Measurements from ENCODE around the gene DUSP9. TPM values are rescaled to one million over a fixed set of nuclear protein-coding genes. Genes with fewer than 3 reads are reported as not detected.

DUSP9 gene
- total RNA-seq, 1 experiment from 2014 or later, result 12.0 TPM

DNA sequence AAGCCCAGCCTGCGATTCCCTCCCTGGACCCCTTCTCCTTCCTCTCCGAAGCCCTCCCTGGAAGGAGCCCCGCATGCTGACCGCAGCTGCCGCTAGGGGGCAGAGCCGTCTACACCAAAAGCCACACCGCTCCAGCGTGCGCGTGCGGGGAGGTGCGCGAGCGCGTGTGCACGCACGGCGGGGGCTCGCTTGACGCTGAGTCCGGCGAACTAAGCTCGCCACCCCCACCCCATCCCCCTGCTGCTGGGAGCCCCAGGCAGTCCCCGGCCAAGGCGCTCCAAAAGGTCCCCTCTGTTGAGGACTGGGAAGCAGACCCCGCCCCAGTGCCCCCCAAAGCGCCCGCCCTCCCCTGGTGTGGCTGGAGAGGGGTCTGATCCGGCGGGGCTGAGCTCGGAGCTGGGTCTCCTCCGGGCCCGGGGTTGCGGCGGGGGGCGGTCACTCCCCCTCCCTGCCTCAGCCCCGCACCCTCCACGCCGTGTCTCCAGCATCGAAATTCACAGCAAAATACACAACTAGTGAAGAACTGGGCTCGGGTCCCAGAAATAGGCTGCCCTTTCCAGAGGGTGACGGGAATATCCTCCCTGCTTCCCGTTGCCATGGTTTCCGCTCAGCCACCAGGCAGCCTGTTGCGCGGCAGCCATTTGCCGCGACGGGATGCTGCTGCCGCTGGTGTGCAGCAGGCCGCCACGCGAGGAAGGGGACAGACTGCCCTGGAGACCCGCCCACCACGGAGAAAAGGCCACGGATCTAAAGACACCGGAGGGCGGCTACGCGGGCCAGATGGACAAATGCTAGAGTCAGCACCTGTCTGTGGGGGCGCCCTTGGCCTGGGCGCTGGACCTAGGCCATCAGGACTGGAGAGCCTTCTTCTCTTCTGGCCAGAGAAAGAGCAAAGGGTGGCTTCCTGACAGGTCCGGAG is 36.8 kb upstream of the DUSP9 start:
- BruUV-seq (replicated peaks), result no TSS peak
- TF ChIP-seq, protein P1, sequence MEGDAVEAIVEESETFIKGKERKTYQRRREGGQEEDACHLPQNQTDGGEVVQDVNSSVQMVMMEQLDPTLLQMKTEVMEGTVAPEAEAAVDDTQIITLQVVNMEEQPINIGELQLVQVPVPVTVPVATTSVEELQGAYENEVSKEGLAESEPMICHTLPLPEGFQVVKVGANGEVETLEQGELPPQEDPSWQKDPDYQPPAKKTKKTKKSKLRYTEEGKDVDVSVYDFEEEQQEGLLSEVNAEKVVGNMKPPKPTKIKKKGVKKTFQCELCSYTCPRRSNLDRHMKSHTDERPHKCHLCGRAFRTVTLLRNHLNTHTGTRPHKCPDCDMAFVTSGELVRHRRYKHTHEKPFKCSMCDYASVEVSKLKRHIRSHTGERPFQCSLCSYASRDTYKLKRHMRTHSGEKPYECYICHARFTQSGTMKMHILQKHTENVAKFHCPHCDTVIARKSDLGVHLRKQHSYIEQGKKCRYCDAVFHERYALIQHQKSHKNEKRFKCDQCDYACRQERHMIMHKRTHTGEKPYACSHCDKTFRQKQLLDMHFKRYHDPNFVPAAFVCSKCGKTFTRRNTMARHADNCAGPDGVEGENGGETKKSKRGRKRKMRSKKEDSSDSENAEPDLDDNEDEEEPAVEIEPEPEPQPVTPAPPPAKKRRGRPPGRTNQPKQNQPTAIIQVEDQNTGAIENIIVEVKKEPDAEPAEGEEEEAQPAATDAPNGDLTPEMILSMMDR (IDR thresholded peaks at IDR 0.05; ENCODE audit: insufficient read depth in 1 of 2, low read depth in 1 of 2, low read length in 1 of 2, severe bottlenecking in 1 of 2, unreplicated experiment in 1 of 2), result peak; percentile 70 to 86
- Histone ChIP-seq H3K9me3 (no peaks in the 10 kb centered on the region), H3K36me3 (ENCODE audit: control insufficient read depth, insufficient read depth, low read length) (no peaks in the 10 kb centered on the region), H3K4me3 (ENCODE audit: low read depth, low read length) (peak overlapping the region; percentile 41), H3K4me1 (no peaks in the 10 kb centered on the region), H3K27me3 (replicated peaks; ENCODE audit: control insufficient read depth, insufficient read depth, low read length) (no peaks in the 10 kb centered on the region)
- Mint-ChIP-seq H3K4me1 (ENCODE audit: low read depth, unreplicated experiment) (no peaks in the 10 kb centered on the region), H3K36me3 (ENCODE audit: insufficient read depth, unreplicated experiment) (no peaks in the 10 kb centered on the region), H3K4me3 (ENCODE audit: unreplicated experiment) (peak overlapping the region; percentile 65), H3K27ac (ENCODE audit: unreplicated experiment) (no peak overlapping the region), H3K27me3 (ENCODE audit: insufficient read depth, unreplicated experiment) (no peaks in the 10 kb centered on the region), H3K9me3 (ENCODE audit: unreplicated experiment) (no peaks in the 10 kb centered on the region)
- intact Hi-C loops (cut with micrococcal nuclease; ENCODE audit: unreplicated experiment), result loop anchor here (1.0 to 5.0 kb wide), 2 partner anchors 37 to 52 kb away; partner anchors contain the start of gene DUSP9
- DNase-seq, result peak; percentile 76 to 82
- ChIA-PET CTCF (interaction anchor here (0.5 to 1.9 kb wide), 6 partner anchors 13 to 759 kb away, joined by 3 to 18 read pairs (median 3); partner anchors contain the start of gene DUSP9), POLR2A (no interaction called here)

DNA sequence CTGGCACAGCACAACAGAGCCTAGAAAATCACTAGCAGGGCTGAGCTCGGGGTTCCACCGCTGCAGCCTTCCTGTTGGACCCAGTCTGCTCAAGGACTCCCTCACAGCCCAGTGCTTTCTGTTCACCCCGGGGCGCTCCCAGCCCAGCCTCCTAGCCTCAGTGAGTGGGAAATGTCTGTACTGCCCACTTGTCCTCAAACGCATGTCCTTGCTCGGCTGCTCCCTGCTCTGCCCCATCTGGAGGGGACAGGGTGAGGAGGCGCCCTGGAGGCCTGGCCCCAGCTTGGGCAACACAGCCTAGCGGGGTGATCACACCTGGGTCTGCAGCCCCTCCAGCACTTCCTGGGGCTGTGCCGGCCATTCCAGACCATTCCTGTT is 36.2 kb upstream of the DUSP9 start:
- Histone ChIP-seq H3K9me3 (no peaks in the 10 kb centered on the region), H3K4me3 (ENCODE audit: low read depth, low read length) (no peak overlapping the region), H3K4me1 (no peaks in the 10 kb centered on the region), H3K27me3 (replicated peaks; ENCODE audit: control insufficient read depth, insufficient read depth, low read length) (no peaks in the 10 kb centered on the region), H3K36me3 (ENCODE audit: control insufficient read depth, insufficient read depth, low read length) (no peaks in the 10 kb centered on the region)
- intact Hi-C loops (cut with micrococcal nuclease; ENCODE audit: unreplicated experiment), result loop anchor here (1.0 to 5.0 kb wide), 2 partner anchors 36 to 51 kb away; partner anchors contain the start of gene DUSP9
- H3K4me1 Mint-ChIP-seq (ENCODE audit: low read depth, unreplicated experiment), result no peaks in the 10 kb centered on the region
- ChIA-PET CTCF (interaction anchor here (1.0 kb wide), 1 partner anchor 42 kb away, joined by 3 read pairs; no protein-coding TSS in a partner anchor), POLR2A (no interaction called here)
- no peaks in the 10 kb centered on the region for H3K36me3 Mint-ChIP-seq (ENCODE audit: insufficient read depth, unreplicated experiment)
- TF ChIP-seq, protein P1 (IDR thresholded peaks at IDR 0.05; ENCODE audit: insufficient read depth in 1 of 2, low read depth in 1 of 2, low read length in 1 of 2, severe bottlenecking in 1 of 2, unreplicated experiment in 1 of 2), result no peak
- BruUV-seq (replicated peaks), result no TSS peak
- H3K4me3 Mint-ChIP-seq (ENCODE audit: unreplicated experiment), result peak overlapping the region; percentile 65
- no peaks in the 10 kb centered on the region for H3K9me3 Mint-ChIP-seq (ENCODE audit: unreplicated experiment)
- DNase-seq, result no peak
- no peak overlapping the region for H3K27ac Mint-ChIP-seq (ENCODE audit: unreplicated experiment)
- no peaks in the 10 kb centered on the region for H3K27me3 Mint-ChIP-seq (ENCODE audit: insufficient read depth, unreplicated experiment)

DNA sequence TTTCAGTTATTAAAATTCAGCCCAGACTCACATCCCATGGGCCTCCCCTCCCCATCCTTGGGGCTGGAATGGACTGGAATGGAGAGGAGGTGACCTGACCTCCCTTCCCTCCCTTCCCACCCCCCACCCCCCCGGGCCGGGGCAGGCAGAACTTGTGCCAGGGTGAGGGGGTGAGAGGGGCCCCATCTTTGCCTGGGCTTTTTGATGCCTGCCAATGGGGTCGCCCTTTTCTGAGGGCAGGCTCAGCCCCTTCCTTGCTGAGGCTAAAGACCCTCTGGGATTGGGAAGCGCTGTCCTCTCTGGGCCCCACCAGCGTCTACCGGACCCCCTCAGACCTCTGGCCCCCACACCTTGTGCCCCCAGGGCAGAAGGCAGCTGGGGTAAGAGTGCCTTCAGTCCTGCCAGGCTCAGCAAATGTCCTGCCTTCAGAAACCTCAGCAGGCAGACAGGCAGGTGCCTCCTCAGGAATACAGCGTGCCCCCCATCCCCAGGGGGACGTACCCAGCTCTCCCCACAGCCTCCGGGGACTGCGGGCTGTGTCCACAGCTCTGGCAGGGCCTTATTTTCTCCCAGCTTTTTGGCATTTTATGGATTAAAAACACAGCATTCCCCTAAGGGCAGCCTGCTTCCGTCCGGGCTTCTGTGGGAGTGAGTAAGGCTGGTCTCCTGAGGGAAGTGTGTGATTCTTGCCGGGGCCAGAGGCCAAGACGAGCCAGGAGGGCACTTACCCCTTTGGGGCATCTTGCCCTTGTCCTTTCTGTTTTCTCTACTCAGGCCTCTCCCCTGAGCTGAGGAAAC is 35.5 kb upstream of the DUSP9 start:
- intact Hi-C loops (cut with micrococcal nuclease; ENCODE audit: unreplicated experiment), result loop anchor here (5.0 kb wide), 1 partner anchor 36 kb away; the partner anchor contains the start of gene DUSP9
- no peaks in the 10 kb centered on the region for H3K27me3 ChIP-seq (replicated peaks; ENCODE audit: control insufficient read depth, insufficient read depth, low read length)
- no peaks in the 10 kb centered on the region for H3K36me3 Mint-ChIP-seq (ENCODE audit: insufficient read depth, unreplicated experiment)
- TF ChIP-seq, protein P1 (IDR thresholded peaks at IDR 0.05; ENCODE audit: insufficient read depth in 1 of 2, low read depth in 1 of 2, low read length in 1 of 2, severe bottlenecking in 1 of 2, unreplicated experiment in 1 of 2), result no peak
- no peaks in the 10 kb centered on the region for H3K4me1 ChIP-seq
- H3K4me3 Mint-ChIP-seq (ENCODE audit: unreplicated experiment), result no peak overlapping the region
- peaks cover 3% of the 10 kb centered on the region for H3K27me3 Mint-ChIP-seq (ENCODE audit: insufficient read depth, unreplicated experiment)
- H3K4me3 ChIP-seq (ENCODE audit: low read depth, low read length), result no peak overlapping the region
- no peaks in the 10 kb centered on the region for H3K4me1 Mint-ChIP-seq (ENCODE audit: low read depth, unreplicated experiment)
- POLR2A ChIA-PET, result interaction anchor here (0.6 kb wide), 2 partner anchors 35 to 1194 kb away, joined by 3 to 4 read pairs; partner anchors contain the start of genes DUSP9 and MPP1
- DNase-seq, result no peak
- H3K9me3 Mint-ChIP-seq (ENCODE audit: unreplicated experiment), result no peaks in the 10 kb centered on the region
- no peak overlapping the region for H3K27ac Mint-ChIP-seq (ENCODE audit: unreplicated experiment)
- no peaks in the 10 kb centered on the region for H3K36me3 ChIP-seq (ENCODE audit: control insufficient read depth, insufficient read depth, low read length)
- no TSS peak for BruUV-seq (replicated peaks)
- H3K9me3 ChIP-seq, result no peaks in the 10 kb centered on the region
- CTCF ChIA-PET, result interaction anchor here (1.0 kb wide), 1 partner anchor 41 kb away, joined by 3 read pairs; no protein-coding TSS in a partner anchor
